Endothelial cell of umbilical vein (primary cell): ENCODE data around the gene NBL1. TPM values are rescaled to one million over a fixed set of nuclear protein-coding genes. Genes with fewer than 3 reads are reported as not detected.

Source experiments
- BruUV-seq: library from RNA; stranded (reverse); fragments of 400-500 nt; replicated peaks from 2 replicates; lab custom pipeline; 2021; lab: Mats Ljungman, UMichigan
- CTCF ChIA-PET: fragments of 300-600, 350-600 bp; sonication (Branson Sonifier 250); formaldehyde crosslinking; loops from one replicate; lab custom pipeline; 2021; ENCODE audit warnings: antibody characterized with exemption, inconsistent platforms; lab: Charles Lee
- POLR2A ChIA-PET: fragments of 300-600, 350-600 bp; sonication (Branson Sonifier 250); formaldehyde crosslinking; loops from one replicate; lab custom pipeline; 2021; ENCODE audit warnings: antibody characterized with exemption, inconsistent platforms; lab: Charles Lee
- DNase-seq: peaks from one replicate; pipeline ENCODE4 v3.0.0-alpha.2; 2011; ENCODE audit warnings: low read depth, low spot score
- FAIRE-seq: peaks from 2 replicates; lab custom pipeline; 2011; peaks lifted over from hg19 to GRCh38; lab: Jason Lieb, UNC
- H2AFZ ChIP-seq: 2 replicates; pipeline ENCODE4 v1.6.0; 2012; ENCODE audit warnings: low read depth, low read length, control low read depth, inconsistent platforms
- H3K27ac ChIP-seq: 2 replicates; pipeline ENCODE4 v1.5.1; 2011; ENCODE audit warnings: low read depth, mild to moderate bottlenecking, control low read depth, low read length, moderate library complexity; ENCODE audit not compliant: insufficient read depth
- H3K27me3 ChIP-seq, 2 experiments: 2 replicates each; pipeline versions ENCODE4 v1.6.0 to v1.6.1; 2011; ENCODE audit warnings: low read length in 2 of 2, mixed read lengths in 1 of 2; ENCODE audit not compliant: control insufficient read depth in 2 of 2, insufficient read depth in 2 of 2
- H3K36me3 ChIP-seq, 2 experiments: 2 replicates in 1 of 2; 3 replicates in 1 of 2; pipeline ENCODE4 v1.5.1; 2011; ENCODE audit warnings: low read length in 2 of 2, mild to moderate bottlenecking in 1 of 2, moderate library complexity in 1 of 2; ENCODE audit not compliant: control insufficient read depth in 2 of 2, insufficient read depth in 2 of 2; ENCODE audit errors: extremely low read depth in 1 of 2
- H3K4me1 ChIP-seq: 3 replicates; pipeline ENCODE4 v1.5.1; 2011; ENCODE audit warnings: mild to moderate bottlenecking, low read length; ENCODE audit not compliant: control insufficient read depth, insufficient read depth; ENCODE audit errors: extremely low read depth
- H3K4me2 ChIP-seq: 2 replicates; pipeline ENCODE4 v1.6.1; 2011; ENCODE audit warnings: low read length, control low read depth, mixed read lengths; ENCODE audit not compliant: insufficient read depth
- H3K4me3 ChIP-seq, 3 experiments: fragments of 200-600 bp in 1 of 3; sonication (generic), shearing (Covaris generic) in 1 of 3; replicated peaks in 1 of 3; 2 replicates each; pipeline ENCODE4 v1.5.1; 2011 to 2016; ENCODE audit warnings: control low read depth in 3 of 3, low read length in 3 of 3, mild to moderate bottlenecking in 2 of 3, inconsistent platforms in 1 of 3, low read depth in 1 of 3, moderate library complexity in 1 of 3; ENCODE audit not compliant: insufficient read depth in 1 of 3
- H3K79me2 ChIP-seq: 2 replicates; pipeline ENCODE4 v1.6.0; 2012; ENCODE audit warnings: low read length, inconsistent platforms; ENCODE audit not compliant: control insufficient read depth, insufficient read depth
- H3K9ac ChIP-seq: replicated peaks from 2 replicates; pipeline ENCODE3; 2011; ENCODE audit warnings: low read length, control low read depth; ENCODE audit not compliant: insufficient read depth; ENCODE audit errors: extremely low read depth
- H3K9me1 ChIP-seq: replicated peaks from 3 replicates; pipeline ENCODE4 v1.6.0; 2011; ENCODE audit warnings: mild to moderate bottlenecking, low read length; ENCODE audit not compliant: control insufficient read depth, insufficient read depth; ENCODE audit errors: extremely low read depth
- H3K9me3 ChIP-seq: replicated peaks from 2 replicates; pipeline ENCODE4 v1.5.1; 2012; ENCODE audit warnings: low read length, inconsistent platforms; ENCODE audit not compliant: control insufficient read depth, insufficient read depth
- H4K20me1 ChIP-seq: replicated peaks from 2 replicates; pipeline ENCODE3; 2011; ENCODE audit warnings: mild to moderate bottlenecking, low read length; ENCODE audit not compliant: control insufficient read depth, insufficient read depth; ENCODE audit errors: extremely low read depth
- CTCF ChIP-seq, 2 donors: IDR thresholded peaks; 1 replicate in 1 of 2; 2 replicates in 1 of 2; pipeline ENCODE4 v1.5.1; 2011; ENCODE audit warnings: low read length in 2 of 2, mild to moderate bottlenecking in 2 of 2, moderate library complexity in 2 of 2, control low read depth in 1 of 2, inconsistent platforms in 1 of 2, low read depth in 1 of 2; ENCODE audit not compliant: insufficient read depth in 1 of 2; ENCODE audit errors: extremely low read depth in 1 of 2
- EZH2 ChIP-seq: IDR thresholded peaks from 2 replicates; pipeline ENCODE4 v1.6.1; 2012; ENCODE audit warnings: borderline replicate concordance, low read depth, mild to moderate bottlenecking, moderate library complexity, low read length, inconsistent platforms; ENCODE audit not compliant: severe bottlenecking
- FOS ChIP-seq: IDR thresholded peaks from 2 replicates; pipeline ENCODE4 v1.6.1; 2011; ENCODE audit warnings: mild to moderate bottlenecking, low read length, moderate library complexity, borderline replicate concordance; ENCODE audit not compliant: insufficient read depth
- GATA2 ChIP-seq: IDR thresholded peaks from 2 replicates; pipeline ENCODE4 v1.7.0; 2011; ENCODE audit warnings: low read depth, mild to moderate bottlenecking, moderate library complexity, mixed read lengths, low read length; ENCODE audit not compliant: insufficient read length, insufficient read depth
- JUN ChIP-seq: IDR thresholded peaks from 2 replicates; pipeline ENCODE4 v1.6.1; 2011; ENCODE audit warnings: borderline replicate concordance, low read depth; ENCODE audit not compliant: insufficient read length, insufficient read depth
- POLR2A ChIP-seq: IDR thresholded peaks from 2 replicates; pipeline ENCODE4 v1.6.1; 2012; ENCODE audit warnings: low read depth, mild to moderate bottlenecking, control low read depth, low read length
- dilution Hi-C: fragments of 300-500 bp; cut with MboI; formaldehyde crosslinking; loops from one replicate; pipeline ENCODE4 v1.15.0; 2019; ENCODE audit warnings: low sequenced_read_pairs; ENCODE audit not compliant: extremely low pct_ligation_motif_present
- intact Hi-C: fragments of 100-400 bp; cut with micrococcal nuclease; formaldehyde crosslinking; loops from one replicate; pipeline ENCODE4 v1.10.0; 2022
- polyA plus RNA-seq, 4 experiments: library from polyadenylated mRNA; depleted of rRNA in 3 of 4; stranded (reverse) in 3 of 4; unstranded in 1 of 4; fragments of >200 nt; gene quantifications; 2 replicates each; pipeline versions ENCODE4 v1.2.1 to v1.2.3, GENCODE V29; 2011 to 2012; ENCODE audit warnings: missing spikeins in 1 of 4
- total RNA-seq: library from RNA; stranded (reverse); gene quantifications from 2 replicates; pipeline ENCODE4 v1.2.3, GENCODE V29; 2021

The NBL1 gene
- total and polyA plus RNA-seq, 2 donors (not counting 3 experiments of a cell fraction or from before 2014, with no cell fraction given) = 36.2 to 40.5 TPM

- Histone ChIP-seq H4K20me1 (no peaks in the 10 kb centered on the region), H3K4me2 (no peak overlapping the region), H3K79me2 (no peaks in the 10 kb centered on the region), H3K4me1 (no peaks in the 10 kb centered on the region), H3K27ac (no peak overlapping the region), H3K9ac (no peak overlapping the region), H3K4me3 (no peak overlapping the region), H3K36me3 (no peaks in the 10 kb centered on the region), H3K9me1 (no peaks in the 10 kb centered on the region), H2AFZ (no peak overlapping the region), H3K9me3 (no peaks in the 10 kb centered on the region), H3K27me3 (no peaks in the 10 kb centered on the region)
- CTCF ChIA-PET = interaction anchor here (0.7 to 8.6 kb wide), 24 partner anchors 8 to 491 kb away, joined by 3 to 200 read pairs (median 4); partner anchors contain the start of genes HTR6 and OTUD3
- FAIRE-seq (peak; percentile 91), DNase-seq (peak; percentile 71)
- POLR2A ChIA-PET = interaction anchor here (0.6 kb wide), 1 partner anchor 345 kb away, joined by 5 read pairs; no protein-coding TSS in a partner anchor
- dilution Hi-C loops (no loop called here), intact Hi-C loops (loop anchor here (1.0 kb wide), 1 partner anchor 43 kb away; no protein-coding TSS in a partner anchor)
- BruUV-seq = no TSS peak
- peak; percentile 92 to 96 for TF ChIP-seq CTCF (IDR thresholded peaks at IDR 0.05; ENCODE audit: extremely low read depth in 1 of 2, insufficient read depth in 1 of 2, low read depth in 1 of 2, low read length in 2 of 2)
- no peak for TF ChIP-seq FOS
Observed at GRCh38 chr1:19704247-19705113, 60.4 kb downstream of the NBL1 start.

- Histone ChIP-seq H3K9me1 (no peaks in the 10 kb centered on the region), H3K27ac (no peak overlapping the region), H3K79me2 (no peaks in the 10 kb centered on the region), H3K4me1 (no peaks in the 10 kb centered on the region), H3K9ac (no peak overlapping the region), H3K36me3 (no peaks in the 10 kb centered on the region), H4K20me1 (no peaks in the 10 kb centered on the region), H3K9me3 (no peaks in the 10 kb centered on the region), H2AFZ (no peak overlapping the region), H3K4me2 (no peak overlapping the region), H3K27me3 (no peaks in the 10 kb centered on the region), H3K4me3 (no peak overlapping the region)
- no TSS peak for BruUV-seq
- ChIA-PET CTCF (interaction anchor here (1.5 to 8.6 kb wide), 7 partner anchors 7 to 106 kb away, joined by 4 to 200 read pairs (median 12); partner anchors contain the start of gene HTR6), POLR2A (interaction anchor here (0.7 kb wide), 1 partner anchor 61 kb away, joined by 3 read pairs; no protein-coding TSS in a partner anchor)
- FAIRE-seq = no peak
- no peak for DNase-seq
- intact Hi-C loops = no loop called here
- TF ChIP-seq POLR2A = no peak
- TF ChIP-seq FOS = no peak
- TF ChIP-seq CTCF (IDR thresholded peaks at IDR 0.05; ENCODE audit: extremely low read depth in 1 of 2, insufficient read depth in 1 of 2, low read depth in 1 of 2, low read length in 2 of 2) = no peak
- no peak for TF ChIP-seq GATA2
- TF ChIP-seq EZH2 = no peak
- TF ChIP-seq JUN = no peak
- dilution Hi-C loops = no loop called here
Observed at GRCh38 chr1:19705464-19705863, 61.4 kb downstream of the NBL1 start.
